Suprapubic skin (tissue), 4 donors: ENCODE data around the gene PRMT5. TPM values are rescaled to one million over a fixed set of nuclear protein-coding genes. Genes with fewer than 3 reads are reported as not detected.

Experiments used
- DNase-seq, 2 donors: peaks; one replicate each; pipeline ENCODE4 v3.0.0-alpha.2; 2019; ENCODE audit warnings: low spot score in 2 of 2
- H3K27ac ChIP-seq: fragments of 200-600 bp; sonication (generic); one replicate; pipeline ENCODE4 v1.5.1; 2019
- H3K27me3 ChIP-seq: fragments of 200-600 bp; sonication (generic); one replicate; pipeline ENCODE4 v1.5.1; 2019
- H3K36me3 ChIP-seq: fragments of 200-600 bp; sonication (generic); one replicate; pipeline ENCODE4 v1.5.1; 2019
- H3K4me1 ChIP-seq: fragments of 200-600 bp; sonication (generic); one replicate; pipeline ENCODE4 v1.5.1; 2019
- H3K4me3 ChIP-seq: fragments of 200-600 bp; sonication (generic); one replicate; pipeline ENCODE4 v1.5.1; 2019; ENCODE audit warnings: mild to moderate bottlenecking
- H3K9me3 ChIP-seq: fragments of 200-600 bp; sonication (generic); one replicate; pipeline ENCODE4 v1.5.1; 2019
- CTCF ChIP-seq, 2 donors: fragments of 200-600 bp in 1 of 2; fragments of 450-650 bp in 1 of 2; sonication (generic) in 1 of 2; IDR thresholded peaks; one replicate each; pipeline ENCODE4 v1.5.1; 2016 to 2019; ENCODE audit warnings: antibody characterized with exemption in 2 of 2, mild to moderate bottlenecking in 1 of 2, moderate library complexity in 1 of 2
- EP300 ChIP-seq: sonication (generic); formaldehyde crosslinking; IDR thresholded peaks from one replicate; pipeline ENCODE4 v1.6.1; 2017; ENCODE audit warnings: antibody characterized with exemption
- POLR2A ChIP-seq, 2 donors: fragments of 450-650 bp; IDR thresholded peaks; one replicate each; pipeline ENCODE4 v1.6.1; 2017; ENCODE audit warnings: antibody characterized with exemption in 2 of 2, mild to moderate bottlenecking in 2 of 2, moderate library complexity in 2 of 2
- POLR2AphosphoS5 ChIP-seq, 3 donors: sonication (generic); formaldehyde crosslinking; IDR thresholded peaks; one replicate each; pipeline ENCODE4 v1.6.1; 2017; ENCODE audit warnings: antibody characterized with exemption in 3 of 3
- WGBS: methylation state at CpG from one replicate; pipeline ENCODE4 v1.1.5; 2018; 5-methylcytosine and 5-hydroxymethylcytosine counted together
- total RNA-seq, 4 donors: library from RNA; depleted of rRNA; stranded (reverse); fragments of >200 nt; gene quantifications; one replicate each; pipeline ENCODE4 v1.1.0, GENCODE V29; 2016

The PRMT5 gene
- 10 to 100 TPM; 44.0 to 58.4 (median 50.3) TPM for total RNA-seq

GRCh38 chr14:22929104-22929960 is at the start of gene PRMT5:
TSS of gene PRMT5 (minus strand) at chr14:22929376. CDS start at chr14:22929361, 15 bp downstream.
- Histone ChIP-seq H3K36me3 (peaks cover 22% of the 10 kb centered on the region), H3K9me3 (no peaks in the 10 kb centered on the region), H3K4me1 (peaks cover 16% of the 10 kb centered on the region), H3K4me3 (peak within 1 kb of the TSS; percentile 65), H3K27me3 (no peaks in the 10 kb centered on the region), H3K27ac (peak within 1 kb of the TSS; percentile 87)
- TF ChIP-seq POLR2A (IDR thresholded peaks at IDR 0.05) = peak in 1 of 2 donors; percentile 79
- TF ChIP-seq POLR2AphosphoS5 (IDR thresholded peaks at IDR 0.05) = peak; percentile 81 to 100 (median 97)
- no peak for TF ChIP-seq CTCF (IDR thresholded peaks at IDR 0.05)
- no peak for TF ChIP-seq EP300
- DNase-seq = peak; percentile 100
- WGBS = under 1% methylated on average over 30 of the region's 51 CpGs

GRCh38 chr14:22978487-22978837 is 49.3 kb upstream of the PRMT5 start:
- no peak for DNase-seq
- no peaks in the 10 kb centered on the region for H3K27me3 ChIP-seq
- no peak overlapping the region for H3K4me3 ChIP-seq
- H3K9me3 ChIP-seq = no peaks in the 10 kb centered on the region
- H3K4me1 ChIP-seq = peaks cover 71% of the 10 kb centered on the region
- 45% methylated on average over 3 of the region's 3 CpGs for WGBS
- no peaks in the 10 kb centered on the region for H3K36me3 ChIP-seq
- peak overlapping the region; percentile 86 for H3K27ac ChIP-seq
- TF ChIP-seq POLR2AphosphoS5 (IDR thresholded peaks at IDR 0.05) = no peak
- TF ChIP-seq POLR2A (IDR thresholded peaks at IDR 0.05) = no peak
- TF ChIP-seq CTCF (IDR thresholded peaks at IDR 0.05) = no peak
- TF ChIP-seq EP300 = no peak

GRCh38 chr14:22977684-22978486 is 48.7 kb upstream of the PRMT5 start:
- DNase-seq = peak in 1 of 2 donors; percentile 63
- Histone ChIP-seq H3K36me3 (peaks cover 5% of the 10 kb centered on the region), H3K27ac (peak overlapping the region; percentile 86), H3K27me3 (no peaks in the 10 kb centered on the region), H3K4me3 (no peak overlapping the region), H3K9me3 (no peaks in the 10 kb centered on the region), H3K4me1 (peaks cover 65% of the 10 kb centered on the region)
- 29% methylated on average over 7 of the region's 8 CpGs for WGBS
- TF ChIP-seq POLR2AphosphoS5 (IDR thresholded peaks at IDR 0.05) (no peak), CTCF (IDR thresholded peaks at IDR 0.05) (no peak), EP300 (no peak), POLR2A (IDR thresholded peaks at IDR 0.05) (no peak)

- peak overlapping the region; percentile 86 for H3K27ac ChIP-seq
- no peaks in the 10 kb centered on the region for H3K27me3 ChIP-seq
- TF ChIP-seq EP300 = no peak
- no peak for TF ChIP-seq CTCF (IDR thresholded peaks at IDR 0.05)
- TF ChIP-seq POLR2AphosphoS5 (IDR thresholded peaks at IDR 0.05) = no peak
- no peak for TF ChIP-seq POLR2A (IDR thresholded peaks at IDR 0.05)
- H3K4me3 ChIP-seq = no peak overlapping the region
- peaks cover 10% of the 10 kb centered on the region for H3K36me3 ChIP-seq
- H3K9me3 ChIP-seq = no peaks in the 10 kb centered on the region
- H3K4me1 ChIP-seq = peaks cover 63% of the 10 kb centered on the region
- DNase-seq = no peak
Observed at GRCh38 chr14:22977434-22977683, 48.2 kb upstream of the PRMT5 start.
